Panc1 (cell line): Measurements from ENCODE around the gene SMARCE1. TPM values are rescaled to one million over a fixed set of nuclear protein-coding genes. Genes with fewer than 3 reads are reported as not detected.

ENCODE experiments used
- ATAC-seq: fragments of 200-7000 bp; cut with Tn5 transposase; 2 replicates; pipeline ENCODE4 v1.9.1; 2020; ENCODE audit warnings: mild to moderate bottlenecking, moderate library complexity
- BruUV-seq: library from RNA; stranded (reverse); fragments of 400-500 nt; replicated peaks from 2 replicates; lab custom pipeline; 2021; lab: Mats Ljungman, UMichigan
- CTCF ChIA-PET: fragments of 300-600 bp; sonication (Branson Sonifier 250); formaldehyde crosslinking; loops from one replicate; lab custom pipeline; 2022; ENCODE audit warnings: antibody characterized with exemption; lab: Charles Lee
- POLR2A ChIA-PET: fragments of 300-600 bp; sonication (Branson Sonifier 250); formaldehyde crosslinking; loops from one replicate; lab custom pipeline; 2022; ENCODE audit warnings: antibody characterized with exemption; lab: Charles Lee
- DNase-seq: peaks from one replicate; pipeline ENCODE4 v3.0.0-alpha.2; 2010; ENCODE audit warnings: low read depth, low spot score
- H3K27ac ChIP-seq: 2 replicates; pipeline ENCODE4 v1.5.1; 2011; ENCODE audit warnings: mild to moderate bottlenecking, low read length, inconsistent platforms
- H3K27me3 ChIP-seq: fragments of 200-500 bp; sonication (Bioruptor generic); 2 replicates; pipeline ENCODE4 v1.6.0; 2014; ENCODE audit warnings: low read length, inconsistent platforms; ENCODE audit not compliant: control insufficient read depth, insufficient read depth
- H3K36me3 ChIP-seq: fragments of 200-500 bp; sonication (Bioruptor generic); 2 replicates; pipeline ENCODE4 v1.5.1; 2014; ENCODE audit warnings: inconsistent platforms, mild to moderate bottlenecking, low read length, moderate library complexity; ENCODE audit not compliant: control insufficient read depth, insufficient read depth
- H3K4me1 ChIP-seq: 2 replicates; pipeline ENCODE4 v1.5.1; 2011; ENCODE audit warnings: inconsistent platforms, mild to moderate bottlenecking, low read length, moderate library complexity; ENCODE audit not compliant: control insufficient read depth, insufficient read depth
- H3K4me3 ChIP-seq, 2 experiments: 2 replicates each; pipeline ENCODE4 v1.5.1; 2011 to 2012; ENCODE audit warnings: low read depth in 2 of 2, low read length in 2 of 2, mild to moderate bottlenecking in 2 of 2, inconsistent platforms in 1 of 2, moderate library complexity in 1 of 2
- H3K9me3 ChIP-seq: fragments of 200-500 bp; sonication (Bioruptor generic); 2 replicates; pipeline ENCODE4 v1.5.1; 2014; ENCODE audit warnings: low read depth, mild to moderate bottlenecking, inconsistent platforms, low read length, moderate library complexity; ENCODE audit not compliant: control insufficient read depth, insufficient read depth
- POLR2AphosphoS5 ChIP-seq: IDR thresholded peaks from 2 replicates; pipeline ENCODE4 v1.6.1; 2012; ENCODE audit warnings: mild to moderate bottlenecking, low read depth, low read length, moderate library complexity
- REST ChIP-seq, 2 experiments: IDR thresholded peaks; 2 replicates each; pipeline ENCODE4 v1.6.1; 2011 to 2012; ENCODE audit warnings: low read depth in 2 of 2, control low read depth in 1 of 2, low read length in 1 of 2, mild to moderate bottlenecking in 1 of 2, moderate library complexity in 1 of 2; ENCODE audit not compliant: insufficient read depth in 1 of 2
- SIN3A ChIP-seq: IDR thresholded peaks from 2 replicates; pipeline ENCODE4 v1.6.1; 2012; ENCODE audit warnings: low read depth, mild to moderate bottlenecking, low read length, moderate library complexity, borderline replicate concordance; ENCODE audit not compliant: insufficient read depth
- TCF7L2 ChIP-seq: IDR thresholded peaks from 2 replicates; pipeline ENCODE4 v1.6.1; 2011; ENCODE audit warnings: mild to moderate bottlenecking, low read depth, low read length, inconsistent platforms
- in situ Hi-C: cut with HindIII; loops from 2 replicates; pipeline ENCODE4 v1.10.0; 2016; ENCODE audit warnings: low sequenced_read_pairs, low pct_unique_long_range_greater_than_20kb
- intact Hi-C: fragments of 100-400 bp; cut with micrococcal nuclease; formaldehyde crosslinking; loops from one replicate; pipeline ENCODE4 v1.10.0; 2022; ENCODE audit not compliant: unreplicated experiment
- total RNA-seq: library from RNA; stranded (reverse); gene quantifications from one replicate; pipeline ENCODE4 v1.2.1, GENCODE V29; 2021; ENCODE audit not compliant: unreplicated experiment
- TF ChIP-seq, protein P1 (sequence below): fragments of 450-650 bp; IDR thresholded peaks from 2 replicates; pipeline ENCODE4 v1.5.1; 2017; ENCODE audit warnings: mild to moderate bottlenecking

SMARCE1 gene
- total RNA-seq, 1 experiment from 2014 or later = 129 TPM

DNA sequence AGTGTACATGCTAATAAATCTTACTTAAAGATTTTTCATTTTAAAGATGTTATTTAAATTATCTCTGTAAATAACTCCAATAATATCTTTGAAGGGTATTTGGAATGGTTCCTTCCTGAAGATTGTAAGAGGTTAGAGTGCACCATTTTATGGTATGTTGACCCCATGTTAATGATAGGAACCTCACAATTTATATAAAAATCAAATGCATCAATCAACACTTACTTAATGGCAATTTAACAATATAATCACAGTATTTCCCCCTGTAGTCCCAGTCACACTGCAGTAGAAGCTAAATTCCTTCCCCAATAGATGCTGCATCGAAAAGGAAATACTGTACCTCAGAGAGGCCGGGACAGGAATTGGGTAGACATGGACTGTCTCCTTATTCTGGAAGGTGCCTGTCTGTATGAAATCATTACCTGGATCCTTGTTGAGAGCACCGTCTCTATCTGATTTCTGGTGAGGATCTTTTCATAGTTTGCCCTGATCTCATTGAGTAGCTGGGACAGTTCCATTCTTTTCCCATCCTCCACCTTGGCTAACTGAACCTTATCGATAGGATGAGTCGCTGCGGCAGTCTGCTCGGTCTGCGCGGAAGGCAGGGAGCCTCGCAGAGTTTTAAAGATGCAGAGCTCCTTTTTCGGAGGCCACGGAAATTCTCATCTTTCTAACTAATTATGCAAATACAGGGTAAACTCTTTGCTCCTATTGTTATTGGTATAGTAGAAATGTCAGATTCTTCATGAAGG is 17.1 kb upstream of the SMARCE1 start, which contains the start of gene KRT222:
TSS of gene KRT222 (minus strand) at position 596 of the 752 bp plus-strand sequence. CDS start at position 518, 78 bp downstream.
- DNase-seq = no peak
- Histone ChIP-seq H3K4me3 (peak within 1 kb of the TSS in 1 of 2 experiments; percentile 31; a peak in 1 of 4 replicates), H3K4me1 (0 out of 2 replicates have a peak, but pooled peaks cover 3% of the 10 kb centered on the region), H3K27ac (no peak within 1 kb of the TSS), H3K36me3 (no peaks in the 10 kb centered on the region), H3K9me3 (no peaks in the 10 kb centered on the region), H3K27me3 (peaks cover 13% of the 10 kb centered on the region)
- ChIA-PET POLR2A (interaction anchor here (0.8 kb wide), 1 partner anchor 40 kb away, joined by 3 read pairs; no protein-coding TSS in a partner anchor), CTCF (no interaction called here)
- intact Hi-C loops (no loop called here), in situ Hi-C loops (no loop called here)
- no peak for TF ChIP-seq POLR2AphosphoS5
- TF ChIP-seq SIN3A = no peak
- TF ChIP-seq REST (IDR thresholded peaks at IDR 0.05; ENCODE audit: insufficient read depth in 1 of 2, low read depth in 2 of 2, low read length in 1 of 2) = no peak
- TF ChIP-seq, protein P1, sequence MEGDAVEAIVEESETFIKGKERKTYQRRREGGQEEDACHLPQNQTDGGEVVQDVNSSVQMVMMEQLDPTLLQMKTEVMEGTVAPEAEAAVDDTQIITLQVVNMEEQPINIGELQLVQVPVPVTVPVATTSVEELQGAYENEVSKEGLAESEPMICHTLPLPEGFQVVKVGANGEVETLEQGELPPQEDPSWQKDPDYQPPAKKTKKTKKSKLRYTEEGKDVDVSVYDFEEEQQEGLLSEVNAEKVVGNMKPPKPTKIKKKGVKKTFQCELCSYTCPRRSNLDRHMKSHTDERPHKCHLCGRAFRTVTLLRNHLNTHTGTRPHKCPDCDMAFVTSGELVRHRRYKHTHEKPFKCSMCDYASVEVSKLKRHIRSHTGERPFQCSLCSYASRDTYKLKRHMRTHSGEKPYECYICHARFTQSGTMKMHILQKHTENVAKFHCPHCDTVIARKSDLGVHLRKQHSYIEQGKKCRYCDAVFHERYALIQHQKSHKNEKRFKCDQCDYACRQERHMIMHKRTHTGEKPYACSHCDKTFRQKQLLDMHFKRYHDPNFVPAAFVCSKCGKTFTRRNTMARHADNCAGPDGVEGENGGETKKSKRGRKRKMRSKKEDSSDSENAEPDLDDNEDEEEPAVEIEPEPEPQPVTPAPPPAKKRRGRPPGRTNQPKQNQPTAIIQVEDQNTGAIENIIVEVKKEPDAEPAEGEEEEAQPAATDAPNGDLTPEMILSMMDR = no peak
- no TSS peak for BruUV-seq
- ATAC-seq = no peak

- no TSS peak for BruUV-seq
- ChIA-PET POLR2A (no interaction called here), CTCF (no interaction called here)
- Histone ChIP-seq H3K9me3 (no peaks in the 10 kb centered on the region), H3K4me3 (no peak overlapping the region), H3K27me3 (peaks cover 13% of the 10 kb centered on the region), H3K4me1 (0 out of 2 replicates have a peak, but pooled peaks cover 3% of the 10 kb centered on the region), H3K27ac (no peak overlapping the region), H3K36me3 (no peaks in the 10 kb centered on the region)
- in situ Hi-C loops (no loop called here), intact Hi-C loops (no loop called here)
- TF ChIP-seq POLR2AphosphoS5 (no peak), REST (IDR thresholded peaks at IDR 0.05; ENCODE audit: insufficient read depth in 1 of 2, low read depth in 2 of 2, low read length in 1 of 2) (no peak), SIN3A (no peak), TCF7L2 (no peak)
- TF ChIP-seq, protein P1 = no peak
- ATAC-seq = peak; percentile 34; the same call in 1 of the 2 replicates
- DNase-seq = no peak
These were observed 15.6 kb upstream of the SMARCE1 start for GRCh38 chr17:40663252-40663651.
